OCI-LY1 (cell line): ENCODE results near the gene LMF2.

Experiments used
- H2AFZ ChIP-seq: fragments of 200-600 bp; sonication (generic), shearing (Covaris generic); 2 replicates; pipeline ENCODE4 v1.6.0; 2014; ENCODE audit warnings: antibody characterized with exemption, mild to moderate bottlenecking, low read length
- H3F3A ChIP-seq: fragments of 200-600 bp; sonication (generic), shearing (Covaris generic); 2 replicates; pipeline ENCODE4 v1.6.0; 2014; ENCODE audit warnings: mild to moderate bottlenecking, antibody characterized with exemption, low read length, moderate library complexity; ENCODE audit not compliant: insufficient read depth
- H3K27ac ChIP-seq: fragments of 200-600 bp; sonication (generic); 2 replicates; pipeline ENCODE4 v1.5.1; 2014; ENCODE audit warnings: low read length, mixed run types, mild to moderate bottlenecking, low read depth; ENCODE audit not compliant: poor library complexity, severe bottlenecking
- H3K27me3 ChIP-seq: fragments of 200-600 bp; sonication (generic); 2 replicates; pipeline ENCODE4 v1.6.0; 2014; ENCODE audit warnings: antibody characterized with exemption, mild to moderate bottlenecking, low read length, moderate library complexity; ENCODE audit not compliant: insufficient read depth
- H3K36me3 ChIP-seq: fragments of 200-600 bp; sonication (generic); 2 replicates; pipeline ENCODE4 v1.6.1; 2014; ENCODE audit warnings: mild to moderate bottlenecking, antibody characterized with exemption, low read length, moderate library complexity, mixed read lengths; ENCODE audit not compliant: insufficient read depth
- H3K4me1 ChIP-seq: fragments of 200-600 bp; sonication (generic); 2 replicates; pipeline ENCODE4 v1.5.1; 2014; ENCODE audit warnings: mild to moderate bottlenecking, low read length, moderate library complexity; ENCODE audit not compliant: insufficient read depth, severe bottlenecking
- H3K4me2 ChIP-seq: fragments of 200-600 bp; sonication (generic), shearing (Covaris generic); 2 replicates; pipeline ENCODE4 v1.6.1; 2014; ENCODE audit warnings: low read length
- H3K4me3 ChIP-seq: fragments of 200-600 bp; sonication (generic); 2 replicates; pipeline ENCODE4 v1.5.1; 2014; ENCODE audit warnings: low read length, low read depth, mild to moderate bottlenecking, mixed read lengths; ENCODE audit not compliant: poor library complexity, severe bottlenecking
- H3K79me2 ChIP-seq: fragments of 200-600 bp; shearing (Covaris generic); 2 replicates; pipeline ENCODE4 v1.6.1; 2016; ENCODE audit warnings: mixed run types, low read length, mixed read lengths; ENCODE audit not compliant: insufficient read depth
- H3K9ac ChIP-seq: fragments of 200-600 bp; sonication (generic), shearing (Covaris generic); 2 replicates; pipeline ENCODE4 v1.6.1; 2014; ENCODE audit warnings: mild to moderate bottlenecking, low read length, mixed read lengths
- H3K9me2 ChIP-seq: fragments of 200-600 bp; sonication (generic), shearing (Covaris generic); 2 replicates; pipeline ENCODE4 v1.6.1; 2014; ENCODE audit warnings: low read depth, mild to moderate bottlenecking, low read length, mixed read lengths
- H3K9me3 ChIP-seq: fragments of 200-600 bp; shearing (Covaris generic); 2 replicates; pipeline ENCODE4 v1.6.1; 2014; ENCODE audit warnings: low read length, mixed read lengths
- H4K20me1 ChIP-seq: fragments of 200-600 bp; sonication (generic), shearing (Covaris generic); 2 replicates; pipeline ENCODE4 v1.6.0; 2016; ENCODE audit warnings: mild to moderate bottlenecking, low read length; ENCODE audit not compliant: insufficient read depth
- EZH2 ChIP-seq: fragments of 200-600 bp; sonication (generic), shearing (Covaris generic); IDR thresholded peaks from 2 replicates; pipeline ENCODE4 v1.8.0; 2017; ENCODE audit warnings: borderline replicate concordance, mixed run types, mild to moderate bottlenecking, antibody characterized with exemption, low read length, moderate library complexity, mixed read lengths
- TF ChIP-seq, protein P1 (sequence below): fragments of 200-600 bp; sonication (generic), shearing (Covaris generic); IDR thresholded peaks from 2 replicates; pipeline ENCODE4 v1.5.1; 2017; ENCODE audit warnings: mild to moderate bottlenecking, antibody characterized with exemption, low read length, moderate library complexity, mixed read lengths

The LMF2 gene

DNA sequence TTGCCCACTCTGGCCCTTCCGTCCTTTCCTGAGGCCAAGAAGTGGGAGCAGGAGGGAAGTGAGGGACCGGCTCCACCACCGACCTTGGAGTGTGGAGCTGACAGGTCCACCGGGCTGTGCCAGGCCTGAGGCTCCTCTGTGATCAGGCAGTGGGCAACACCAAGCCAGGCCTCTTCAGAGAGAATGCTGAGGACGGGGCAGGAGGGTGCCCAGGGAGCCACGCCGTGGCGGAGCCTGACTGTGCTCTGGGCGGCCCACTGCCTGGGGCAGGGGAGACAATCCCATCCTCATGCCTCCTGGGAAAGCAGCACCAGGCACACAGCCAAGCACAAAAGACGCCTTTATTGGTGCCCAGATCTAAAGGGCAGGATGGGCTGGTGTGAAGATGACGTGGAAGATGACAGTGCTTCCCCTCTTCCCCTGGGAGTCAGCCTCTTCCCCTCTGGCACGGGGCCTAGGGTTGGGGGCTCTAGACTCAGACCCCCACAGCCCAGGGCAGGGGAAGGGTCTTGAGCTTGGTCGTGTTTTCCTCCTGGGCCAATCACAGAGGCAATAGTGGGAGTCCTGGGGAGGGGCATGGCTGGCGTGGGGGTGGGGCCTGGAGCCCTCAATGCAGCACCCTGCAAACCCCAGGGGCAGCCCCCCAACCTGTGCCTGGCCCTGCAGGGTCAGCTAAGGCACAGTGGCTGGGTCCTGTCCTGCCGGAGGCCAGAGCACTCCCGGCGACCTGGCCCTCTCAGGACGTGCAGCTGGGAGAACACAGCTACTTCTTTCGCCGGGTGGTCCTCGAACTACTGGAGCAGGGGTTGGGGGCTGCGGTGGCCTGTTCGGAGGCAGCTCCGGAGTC, 4.7 kb downstream of the LMF2 start:
- no peak overlapping the region for H3K4me3 ChIP-seq

DNA sequence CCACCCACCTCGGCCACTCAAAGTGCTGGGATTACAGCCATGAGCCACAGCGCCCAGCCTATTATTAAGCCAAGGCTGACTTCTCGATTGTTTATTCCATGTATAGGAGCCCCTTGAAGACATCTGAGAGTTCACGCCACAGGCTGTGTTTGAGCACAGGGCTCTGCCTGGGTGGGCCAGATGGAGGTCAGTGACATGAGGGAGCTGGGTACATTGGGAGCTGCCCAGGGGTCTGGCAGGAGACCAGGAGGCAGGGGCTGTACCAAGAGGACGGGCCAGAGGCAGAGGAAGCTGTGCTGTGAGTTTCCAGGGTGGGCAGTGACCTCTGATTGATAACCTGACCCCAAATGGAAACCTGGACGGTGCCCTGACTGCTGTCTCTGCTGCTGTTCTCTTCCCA, 5.4 kb downstream of the LMF2 start:
- Histone ChIP-seq H3K36me3 (peaks cover 15% of the 10 kb centered on the region), H3K27ac (no peak overlapping the region), H3K9me3 (no peaks in the 10 kb centered on the region), H2AFZ (no peak overlapping the region), H4K20me1 (no peaks in the 10 kb centered on the region), H3K4me3 (no peak overlapping the region), H3K27me3 (no peaks in the 10 kb centered on the region), H3K79me2 (no peaks in the 10 kb centered on the region), H3K4me1 (peaks cover 21% of the 10 kb centered on the region), H3F3A (no peaks in the 10 kb centered on the region), H3K9me2 (no peaks in the 10 kb centered on the region), H3K4me2 (no peak overlapping the region), H3K9ac (no peak overlapping the region)
- TF ChIP-seq EZH2, result no peak
- TF ChIP-seq, protein P1, sequence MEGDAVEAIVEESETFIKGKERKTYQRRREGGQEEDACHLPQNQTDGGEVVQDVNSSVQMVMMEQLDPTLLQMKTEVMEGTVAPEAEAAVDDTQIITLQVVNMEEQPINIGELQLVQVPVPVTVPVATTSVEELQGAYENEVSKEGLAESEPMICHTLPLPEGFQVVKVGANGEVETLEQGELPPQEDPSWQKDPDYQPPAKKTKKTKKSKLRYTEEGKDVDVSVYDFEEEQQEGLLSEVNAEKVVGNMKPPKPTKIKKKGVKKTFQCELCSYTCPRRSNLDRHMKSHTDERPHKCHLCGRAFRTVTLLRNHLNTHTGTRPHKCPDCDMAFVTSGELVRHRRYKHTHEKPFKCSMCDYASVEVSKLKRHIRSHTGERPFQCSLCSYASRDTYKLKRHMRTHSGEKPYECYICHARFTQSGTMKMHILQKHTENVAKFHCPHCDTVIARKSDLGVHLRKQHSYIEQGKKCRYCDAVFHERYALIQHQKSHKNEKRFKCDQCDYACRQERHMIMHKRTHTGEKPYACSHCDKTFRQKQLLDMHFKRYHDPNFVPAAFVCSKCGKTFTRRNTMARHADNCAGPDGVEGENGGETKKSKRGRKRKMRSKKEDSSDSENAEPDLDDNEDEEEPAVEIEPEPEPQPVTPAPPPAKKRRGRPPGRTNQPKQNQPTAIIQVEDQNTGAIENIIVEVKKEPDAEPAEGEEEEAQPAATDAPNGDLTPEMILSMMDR, result no peak

More for the DNA sequence above, 4.7 kb downstream of the LMF2 start:
- no peaks in the 10 kb centered on the region for H3F3A ChIP-seq
- no peaks in the 10 kb centered on the region for H4K20me1 ChIP-seq
- no peaks in the 10 kb centered on the region for H3K79me2 ChIP-seq
- TF ChIP-seq, protein P1, result no peak
- no peak for TF ChIP-seq EZH2
- peaks cover 15% of the 10 kb centered on the region for H3K36me3 ChIP-seq
- H2AFZ ChIP-seq, result no peak overlapping the region
- no peaks in the 10 kb centered on the region for H3K9me2 ChIP-seq
- no peak overlapping the region for H3K9ac ChIP-seq
- no peaks in the 10 kb centered on the region for H3K27me3 ChIP-seq
- no peak overlapping the region for H3K27ac ChIP-seq
- no peaks in the 10 kb centered on the region for H3K9me3 ChIP-seq
- peaks cover 18% of the 10 kb centered on the region for H3K4me1 ChIP-seq
- H3K4me2 ChIP-seq, result no peak overlapping the region

DNA sequence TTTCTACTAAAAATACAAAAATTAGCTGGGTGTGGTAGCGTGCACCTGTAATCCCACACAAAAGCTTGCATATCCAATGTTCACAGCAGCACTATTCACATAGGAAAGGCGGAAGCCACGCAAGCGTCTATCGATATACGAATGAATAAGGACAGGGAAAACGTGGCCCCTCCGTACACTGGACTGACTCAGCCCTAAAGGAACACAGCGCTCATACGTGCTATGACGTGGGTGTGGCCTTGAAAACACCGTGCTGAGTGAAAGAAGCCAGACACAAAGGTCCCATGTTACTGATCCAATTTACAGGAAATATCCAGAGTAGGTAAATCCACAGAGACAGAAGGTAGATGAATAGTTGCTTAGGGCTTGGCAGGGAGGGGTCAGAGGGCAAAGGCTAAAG, 7.0 kb downstream of the LMF2 start:
- no peaks in the 10 kb centered on the region for H3F3A ChIP-seq
- H3K9ac ChIP-seq, result no peak overlapping the region
- no peaks in the 10 kb centered on the region for H3K9me3 ChIP-seq
- no peaks in the 10 kb centered on the region for H3K79me2 ChIP-seq
- no peaks in the 10 kb centered on the region for H4K20me1 ChIP-seq
- H3K9me2 ChIP-seq, result no peaks in the 10 kb centered on the region
- H3K4me1 ChIP-seq, result peaks cover 11% of the 10 kb centered on the region
- TF ChIP-seq, protein P1, result no peak
- TF ChIP-seq EZH2, result no peak
- no peak overlapping the region for H3K27ac ChIP-seq
- peaks cover 14% of the 10 kb centered on the region for H3K36me3 ChIP-seq
- H3K4me3 ChIP-seq, result no peak overlapping the region
- H2AFZ ChIP-seq, result no peak overlapping the region
- no peaks in the 10 kb centered on the region for H3K27me3 ChIP-seq
- H3K4me2 ChIP-seq, result no peak overlapping the region
